Measurements from ENCODE around the gene BACE2. TPM values are rescaled to one million over a fixed set of nuclear protein-coding genes. Genes with fewer than 3 reads are reported as not detected.

BACE2 gene
- total RNA-seq, 1 experiment from 2014 or later, result 21.3 TPM

Small RNA genes lying within 50 kb of the gene (microRNA-seq; reads per million reads assigned to microRNA genes)
- not detected for gene MIR3197

Other genes starting within 250 kb of the BACE2 start
- not detected in 2 replicates for gene FAM3B, start 148.6 kb downstream of the BACE2 start, total RNA-seq (2022)
- not detected in 2 replicates for gene MX2, start 193.9 kb downstream of the BACE2 start, total RNA-seq (2022)